Breast epithelium (tissue), 3 donors: Measurements from ENCODE around the gene COL15A1.

Source experiments
- CTCF ChIP-seq, 3 donors: fragments of 450-650 bp; IDR thresholded peaks; one replicate each; pipeline ENCODE4 v1.5.1; 2016 to 2017; ENCODE audit warnings: antibody characterized with exemption in 3 of 3, mild to moderate bottlenecking in 3 of 3, moderate library complexity in 3 of 3
- POLR2A ChIP-seq: fragments of 450-650 bp; IDR thresholded peaks from one replicate; pipeline ENCODE4 v1.6.1; 2016; ENCODE audit warnings: antibody characterized with exemption, mild to moderate bottlenecking, moderate library complexity
- POLR2AphosphoS5 ChIP-seq, 3 donors: sonication (generic); formaldehyde crosslinking; IDR thresholded peaks; one replicate each; pipeline ENCODE4 v1.6.1; 2017; ENCODE audit warnings: antibody characterized with exemption in 3 of 3

- TF ChIP-seq CTCF (IDR thresholded peaks at IDR 0.05) (no peak), POLR2AphosphoS5 (IDR thresholded peaks at IDR 0.05) (no peak), POLR2A (no peak)
Observed at GRCh38 chr9:99006979-99007378, 63.3 kb downstream of the COL15A1 start.
